HFF-Myc (cell line): ENCODE results near the gene LASP1.
"Not testable (repeated sequence)": the region's sequence is repeated elsewhere in the genome, so short reads cannot be mapped to it uniquely, and the experiment has no call there.

ENCODE experiments used
- DNase-seq: peaks from one replicate; pipeline ENCODE4 v3.0.0-alpha.2; 2011; ENCODE audit warnings: low read depth; ENCODE audit errors: extremely low read depth
- H3K4me3 ChIP-seq: replicated peaks from 2 replicates; pipeline ENCODE4 v1.5.1; 2011; ENCODE audit warnings: low read depth, mild to moderate bottlenecking, control low read depth, low read length
- TF ChIP-seq, protein P1 (sequence below): IDR thresholded peaks from 2 replicates; pipeline ENCODE4 v1.5.1; 2012; ENCODE audit warnings: mild to moderate bottlenecking, low read depth, low read length, control low read depth; ENCODE audit errors: missing control alignments

The LASP1 gene

DNA sequence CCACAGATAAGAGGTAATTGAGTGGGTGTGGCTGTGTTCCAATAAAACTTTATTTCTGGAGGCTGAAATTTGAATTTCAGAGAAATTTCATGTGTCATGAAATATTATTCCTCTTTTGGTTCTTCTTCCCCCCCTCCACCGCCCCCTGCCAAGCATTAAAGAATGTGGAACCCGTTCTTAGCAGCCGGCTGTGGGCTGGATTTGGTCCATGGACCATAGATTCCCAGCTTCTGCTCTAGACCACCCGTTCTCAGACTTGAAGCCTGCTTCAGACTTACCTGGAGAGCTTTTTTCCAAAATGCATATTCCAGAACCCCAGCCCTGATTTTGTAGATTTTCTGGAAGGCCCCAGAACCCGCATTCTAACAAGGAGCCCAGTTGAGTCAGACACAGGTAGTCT lies 40.5 kb downstream of the LASP1 start:
- TF ChIP-seq, protein P1, sequence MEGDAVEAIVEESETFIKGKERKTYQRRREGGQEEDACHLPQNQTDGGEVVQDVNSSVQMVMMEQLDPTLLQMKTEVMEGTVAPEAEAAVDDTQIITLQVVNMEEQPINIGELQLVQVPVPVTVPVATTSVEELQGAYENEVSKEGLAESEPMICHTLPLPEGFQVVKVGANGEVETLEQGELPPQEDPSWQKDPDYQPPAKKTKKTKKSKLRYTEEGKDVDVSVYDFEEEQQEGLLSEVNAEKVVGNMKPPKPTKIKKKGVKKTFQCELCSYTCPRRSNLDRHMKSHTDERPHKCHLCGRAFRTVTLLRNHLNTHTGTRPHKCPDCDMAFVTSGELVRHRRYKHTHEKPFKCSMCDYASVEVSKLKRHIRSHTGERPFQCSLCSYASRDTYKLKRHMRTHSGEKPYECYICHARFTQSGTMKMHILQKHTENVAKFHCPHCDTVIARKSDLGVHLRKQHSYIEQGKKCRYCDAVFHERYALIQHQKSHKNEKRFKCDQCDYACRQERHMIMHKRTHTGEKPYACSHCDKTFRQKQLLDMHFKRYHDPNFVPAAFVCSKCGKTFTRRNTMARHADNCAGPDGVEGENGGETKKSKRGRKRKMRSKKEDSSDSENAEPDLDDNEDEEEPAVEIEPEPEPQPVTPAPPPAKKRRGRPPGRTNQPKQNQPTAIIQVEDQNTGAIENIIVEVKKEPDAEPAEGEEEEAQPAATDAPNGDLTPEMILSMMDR, result no peak
- no peak for DNase-seq
- no peak overlapping the region for H3K4me3 ChIP-seq

DNA sequence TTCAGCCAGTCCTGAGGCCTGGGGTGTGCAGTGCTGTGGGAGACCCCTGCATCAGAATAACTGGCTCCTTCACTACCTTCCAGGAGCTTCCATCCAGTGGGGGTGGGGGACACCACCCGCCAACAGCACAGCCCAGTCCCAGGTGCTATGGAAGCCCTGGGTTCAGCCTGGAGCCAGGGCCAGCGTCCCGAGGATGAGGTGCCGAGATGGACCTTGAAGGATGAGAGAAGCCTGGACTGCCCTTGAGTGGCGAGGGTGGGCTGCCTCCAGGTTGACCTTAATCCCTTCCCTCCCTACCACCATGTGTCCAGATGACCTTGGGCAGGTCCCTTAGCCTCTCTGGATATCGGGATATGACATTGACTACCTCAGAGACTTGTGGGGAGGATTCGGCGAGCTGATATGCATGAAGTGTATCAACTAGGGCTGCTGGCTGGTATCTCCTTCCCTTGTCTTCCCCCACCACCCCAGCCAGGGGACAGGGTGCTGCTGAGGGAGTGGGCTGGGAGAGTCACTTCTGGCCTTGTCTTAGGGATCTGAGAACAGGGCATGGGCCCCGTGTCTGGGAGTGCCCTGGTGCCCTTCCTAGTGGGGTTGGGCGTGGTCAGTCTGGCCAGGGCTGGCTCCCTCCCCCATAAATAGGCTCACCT lies 41.3 kb downstream of the LASP1 start:
- TF ChIP-seq, protein P1, result no peak
- no peak for DNase-seq
- H3K4me3 ChIP-seq, result no peak overlapping the region

GRCh38 chr17:38911731-38912081 lies 41.8 kb downstream of the LASP1 start:
- H3K4me3 ChIP-seq, DNase-seq: not testable (repeated sequence)

- DNase-seq, result no peak
- TF ChIP-seq, protein P1, result no peak
- H3K4me3 ChIP-seq, result no peak overlapping the region
Observed at GRCh38 chr17:38912221-38912813, 42.5 kb downstream of the LASP1 start.

DNA sequence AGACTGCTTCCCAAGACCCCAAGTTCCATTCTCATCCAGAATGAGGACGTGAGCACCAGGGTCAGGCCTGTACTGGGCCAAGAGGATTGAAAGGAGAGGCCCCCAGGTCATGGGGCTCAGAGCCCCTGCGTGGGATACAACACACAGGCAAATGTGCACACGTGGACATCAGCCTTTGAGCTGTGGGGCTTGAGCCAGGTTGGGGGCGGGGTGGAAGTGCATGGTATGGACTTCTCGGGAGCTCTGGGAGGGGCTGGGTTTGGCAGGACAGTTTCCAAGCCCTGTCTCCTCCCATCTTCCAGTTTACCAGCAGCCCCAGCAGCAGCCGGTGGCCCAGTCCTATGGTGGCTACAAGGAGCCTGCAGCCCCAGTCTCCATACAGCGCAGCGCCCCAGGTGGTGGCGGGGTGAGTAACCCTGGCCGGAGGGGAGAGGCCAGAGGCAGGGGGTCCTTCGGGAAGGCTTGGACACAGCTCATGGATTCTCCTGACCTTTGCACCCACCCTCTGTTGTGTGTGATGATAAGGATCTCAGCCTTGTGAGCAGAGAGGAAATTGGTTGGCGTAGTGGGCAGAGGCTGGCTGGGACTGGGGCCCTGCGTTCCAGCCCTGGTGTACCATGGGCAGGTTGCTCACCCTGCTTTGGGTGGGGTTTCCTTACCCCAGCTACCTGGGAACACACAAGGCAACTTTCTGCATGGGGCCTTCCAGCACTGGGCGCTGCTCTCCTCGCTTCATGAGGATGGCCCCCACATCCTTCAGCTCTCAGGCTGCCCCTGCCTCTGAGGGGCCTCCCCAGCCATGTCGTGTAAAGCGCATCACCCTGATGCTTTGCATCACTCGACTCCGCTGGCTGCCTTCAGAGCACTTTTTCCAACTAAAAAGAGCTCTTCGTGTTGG lies 45.1 kb downstream of the LASP1 start:
- no peak for DNase-seq
- H3K4me3 ChIP-seq, result no peak overlapping the region
- TF ChIP-seq, protein P1, result no peak

DNA sequence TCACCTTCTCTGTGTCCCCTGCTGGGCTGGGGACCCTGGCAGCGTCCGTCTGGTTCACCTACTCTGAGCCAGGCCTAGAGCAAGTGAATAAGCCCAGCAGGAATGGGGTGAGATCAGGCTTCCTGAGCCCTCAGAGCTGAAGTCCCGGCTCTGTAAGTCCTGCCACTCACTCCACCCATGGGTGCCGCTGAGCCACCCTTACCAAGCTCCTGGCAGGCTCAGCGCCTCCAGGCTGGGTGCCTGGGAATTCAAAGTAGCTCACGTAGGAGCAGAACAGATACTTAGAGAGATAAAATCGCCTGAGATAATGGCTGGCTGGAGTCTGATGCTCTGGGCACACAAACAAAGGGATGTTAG lies 45.8 kb downstream of the LASP1 start:
- H3K4me3 ChIP-seq, result no peak overlapping the region
- no peak for DNase-seq
- TF ChIP-seq, protein P1, result no peak

- H3K4me3 ChIP-seq, result no peak overlapping the region
- TF ChIP-seq, protein P1, result no peak
- DNase-seq, result no peak
Observed at GRCh38 chr17:38916771-38917170, 46.9 kb downstream of the LASP1 start.
